ENCODE measurements around the gene ASCL4.

The ASCL4 gene

DNA sequence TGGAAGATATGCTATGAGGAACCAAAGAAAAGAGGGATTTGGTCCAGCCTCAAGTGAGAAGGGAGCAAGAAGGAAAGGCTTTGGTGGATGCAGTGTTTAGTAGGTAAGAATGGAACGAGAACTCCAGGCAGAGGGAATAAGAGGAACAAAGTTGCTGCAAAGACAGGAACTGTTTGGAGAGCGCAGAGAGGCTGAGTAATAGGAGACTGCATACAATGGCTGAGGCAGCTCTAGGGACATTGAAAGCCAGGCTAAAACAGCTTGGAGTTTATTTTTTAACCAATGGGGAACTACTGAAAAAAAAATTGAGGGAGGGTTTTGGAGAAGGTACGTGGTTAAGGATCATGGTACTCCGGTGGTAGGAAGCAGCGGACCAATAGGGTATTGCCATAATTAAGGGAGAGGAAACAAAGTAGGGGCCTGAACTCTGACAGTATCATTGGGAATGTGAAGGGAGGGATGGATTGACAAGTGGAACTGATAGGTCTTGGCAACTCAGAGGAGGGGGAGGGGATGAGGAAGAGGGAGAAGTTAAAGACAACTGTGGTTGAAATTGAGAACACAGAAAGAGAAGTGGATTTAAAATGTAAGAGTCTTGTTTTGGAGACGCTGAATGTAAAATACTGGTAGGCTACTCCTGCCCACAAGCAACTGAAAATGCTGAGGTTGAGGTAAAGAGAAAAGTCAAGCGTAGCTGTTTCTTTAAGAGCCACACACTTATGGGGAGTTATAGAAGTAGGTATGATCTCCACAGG is 4.8 kb downstream of the ASCL4 start:
- no peak for DNase-seq

DNA sequence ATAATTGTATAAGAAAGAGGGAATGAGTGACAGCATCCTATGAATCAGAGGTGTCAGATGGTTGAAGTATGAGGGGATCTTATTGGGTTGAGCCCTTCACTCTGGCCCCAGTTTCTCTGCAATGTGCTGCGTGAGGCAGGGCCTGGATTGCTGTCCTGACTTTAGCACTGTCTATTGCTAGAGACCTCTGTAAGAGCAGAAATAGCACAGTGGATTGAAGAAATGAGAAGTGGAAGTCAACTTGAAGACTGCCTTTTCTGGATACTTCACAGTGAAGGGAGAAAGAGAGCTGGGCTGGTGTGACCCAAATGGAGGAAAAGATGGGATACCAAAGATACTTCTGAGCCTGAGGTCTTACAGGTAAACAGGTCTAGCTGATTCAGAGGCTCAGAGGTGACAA is 5.8 kb downstream of the ASCL4 start:
- DNase-seq, result no peak

GRCh38 chr12:107782067-107782466 is 7.6 kb downstream of the ASCL4 start:
- DNase-seq, result no peak

- DNase-seq, result no peak
Measured at GRCh38 chr12:107783406-107784376, 9.2 kb downstream of the ASCL4 start.

DNA sequence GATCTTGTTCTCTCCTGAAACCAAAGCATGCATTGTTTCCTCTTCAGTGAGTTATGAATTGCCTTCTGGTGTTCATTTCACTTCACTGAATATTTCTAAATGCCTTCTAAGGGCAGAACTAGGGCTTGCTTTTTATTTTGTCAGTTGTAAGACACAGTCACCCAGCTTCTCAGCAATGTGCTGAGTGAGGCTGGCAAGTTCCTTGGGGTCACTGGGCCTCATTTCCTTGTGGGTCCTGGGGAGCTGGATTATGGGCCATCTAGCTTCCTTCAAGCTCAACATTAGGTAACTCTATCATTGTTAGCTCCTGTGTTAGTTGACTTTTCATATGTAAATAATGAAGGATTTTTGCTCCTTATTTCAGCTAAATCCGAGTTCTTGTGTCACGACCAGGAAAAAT is 13.8 kb downstream of the ASCL4 start:
- DNase-seq, result peak; percentile 18

DNA sequence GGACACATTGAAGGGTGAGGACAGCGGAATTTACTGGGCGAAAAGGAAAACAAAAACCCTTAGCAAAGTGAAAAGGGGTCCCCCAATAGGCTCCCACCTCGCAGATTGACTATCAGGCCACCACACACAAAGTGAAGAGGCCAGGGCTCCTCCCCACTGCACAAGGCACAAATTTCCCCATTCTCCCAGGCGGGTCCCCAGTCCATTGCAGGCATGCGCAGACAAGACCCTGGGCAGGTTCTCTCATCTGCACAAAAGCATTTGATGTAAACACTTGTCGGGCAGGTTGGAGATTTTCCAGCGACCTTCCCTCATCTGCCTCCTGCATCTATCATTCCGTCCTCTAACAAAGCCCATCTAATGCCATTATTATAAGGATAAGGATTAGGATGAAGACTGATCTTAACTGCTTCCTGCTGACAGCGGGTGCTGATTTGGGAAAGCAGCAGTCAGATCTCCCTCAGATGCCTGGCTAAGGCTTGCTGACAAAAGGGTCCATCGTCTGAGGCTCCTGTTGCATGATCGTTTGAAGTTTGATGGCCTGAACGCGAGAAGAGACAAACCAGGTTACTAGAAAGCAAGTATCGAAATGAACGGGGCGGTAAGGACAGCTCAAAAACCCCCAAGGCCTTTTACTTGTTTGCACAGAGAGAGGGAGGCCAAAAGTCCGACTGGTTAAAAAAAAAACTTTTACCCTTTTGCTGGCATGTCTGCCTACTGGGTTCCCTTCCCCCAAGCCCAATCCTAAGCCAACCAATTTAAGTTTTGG is 14.4 kb downstream of the ASCL4 start:
- no peak for DNase-seq

- no peak for DNase-seq
Measured at GRCh38 chr12:107791465-107792089, 17.1 kb downstream of the ASCL4 start.

GRCh38 chr12:107794451-107794850 is 19.9 kb downstream of the ASCL4 start:
- no peak for DNase-seq

- no peak for DNase-seq
Measured at GRCh38 chr12:107798580-107798979, 24.1 kb downstream of the ASCL4 start.

- no peak for DNase-seq
Measured at GRCh38 chr12:107801150-107801549, 26.6 kb downstream of the ASCL4 start.

DNA sequence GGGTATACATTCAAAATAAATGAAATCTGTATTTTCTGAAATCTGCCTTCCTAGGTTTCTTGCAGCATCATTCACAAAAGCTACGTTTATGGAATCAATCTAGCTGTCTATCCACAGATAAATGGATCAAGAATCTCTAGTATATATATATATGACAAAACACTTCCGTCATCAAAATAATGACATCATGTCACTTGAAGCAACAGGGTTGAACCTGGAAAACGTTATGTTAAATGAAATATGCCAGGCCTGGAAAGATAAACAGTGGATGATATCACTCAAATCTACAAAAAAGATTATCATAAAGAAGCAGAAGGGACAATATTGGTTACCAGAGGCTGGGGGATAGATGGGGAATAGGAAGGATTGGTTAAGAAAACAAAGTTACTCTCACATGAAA is 28.6 kb downstream of the ASCL4 start:
- no peak for DNase-seq

DNA sequence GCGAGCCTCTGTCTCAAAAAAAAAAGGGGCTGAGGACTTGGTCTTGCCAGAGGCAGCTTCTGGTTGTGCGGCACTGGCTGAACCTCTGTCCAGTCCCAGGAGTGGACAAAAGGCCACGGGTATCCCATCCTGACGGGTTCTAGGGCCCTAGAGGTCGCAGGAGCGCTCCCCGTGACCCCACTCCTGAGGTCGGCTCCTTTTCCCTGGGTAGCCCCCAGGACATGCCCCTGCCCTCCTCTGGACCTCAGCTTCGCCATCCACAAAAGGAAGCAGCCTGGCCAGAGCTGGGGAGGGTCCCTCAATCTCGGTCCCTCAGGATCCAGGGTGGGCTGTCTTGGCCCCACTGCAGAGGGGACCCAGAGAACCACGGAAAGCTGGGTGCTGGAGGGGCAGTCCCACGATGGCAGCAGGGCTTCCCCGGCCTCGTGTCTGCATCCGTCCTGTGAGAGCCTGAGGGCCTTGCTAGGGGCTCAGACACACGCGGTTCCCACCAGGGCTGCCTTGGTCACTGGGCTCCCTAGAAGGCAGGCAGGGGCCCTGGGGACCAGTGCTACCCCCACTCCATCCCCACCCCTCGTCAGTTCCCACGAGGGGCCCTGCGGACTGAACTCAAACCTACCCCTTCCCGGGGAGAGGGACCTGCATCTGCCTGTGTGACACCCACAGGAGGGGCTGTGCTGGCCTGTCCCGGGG is 31.1 kb downstream of the ASCL4 start:
- no peak for DNase-seq

DNA sequence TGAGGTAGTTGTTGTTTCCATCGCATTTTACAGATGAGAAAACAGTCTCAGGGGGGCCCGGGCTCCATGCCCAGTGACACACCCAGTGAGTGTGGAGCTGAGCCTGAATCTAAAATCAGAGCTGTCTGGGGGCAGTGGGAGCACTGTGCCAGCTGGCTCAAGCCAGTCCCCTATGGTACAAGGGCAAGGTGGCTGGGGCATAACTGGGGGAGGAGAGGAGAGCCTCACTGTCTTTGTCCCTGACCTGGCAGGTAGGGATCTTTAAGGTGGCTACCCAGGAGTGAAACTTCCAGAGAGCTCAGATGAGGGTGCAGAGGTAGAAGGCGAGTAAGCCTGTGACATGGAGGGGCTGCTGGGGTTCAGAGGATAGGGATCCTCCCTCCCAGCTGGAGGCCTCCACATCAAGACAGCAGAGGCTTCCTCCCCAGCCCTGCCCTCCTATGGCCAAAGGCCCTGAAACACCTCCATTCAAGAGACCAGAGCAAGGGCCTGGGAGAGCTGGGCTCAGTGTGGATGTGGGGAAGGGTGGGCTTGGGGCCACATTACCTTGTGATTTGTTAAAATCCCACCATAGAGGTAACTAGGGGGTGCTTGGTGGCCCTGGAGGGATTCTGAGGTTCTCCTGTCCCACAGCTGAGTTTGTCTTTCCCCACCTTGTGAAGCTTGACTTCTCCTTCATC is 33.1 kb downstream of the ASCL4 start:
- DNase-seq, result no peak

DNA sequence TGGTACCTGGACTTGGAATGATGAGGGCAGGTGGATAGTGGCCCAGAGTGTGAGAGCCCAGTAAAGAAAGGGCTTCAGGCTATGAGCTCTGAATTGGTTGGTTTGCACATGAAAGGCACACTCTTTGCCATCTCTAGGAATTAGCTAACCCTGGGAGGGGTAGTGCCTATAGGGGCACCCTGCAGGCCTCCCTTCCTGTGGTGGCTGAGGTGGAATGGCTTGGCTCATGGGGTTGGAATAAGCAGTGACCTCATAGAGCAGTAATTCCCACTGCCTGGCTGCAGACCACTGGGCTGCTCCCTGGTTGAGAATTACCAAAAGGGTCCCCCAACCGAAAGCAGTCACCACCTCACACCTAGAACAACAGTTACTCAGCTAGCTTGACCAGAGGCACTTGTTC is 42.7 kb downstream of the ASCL4 start:
- DNase-seq, result no peak

DNA sequence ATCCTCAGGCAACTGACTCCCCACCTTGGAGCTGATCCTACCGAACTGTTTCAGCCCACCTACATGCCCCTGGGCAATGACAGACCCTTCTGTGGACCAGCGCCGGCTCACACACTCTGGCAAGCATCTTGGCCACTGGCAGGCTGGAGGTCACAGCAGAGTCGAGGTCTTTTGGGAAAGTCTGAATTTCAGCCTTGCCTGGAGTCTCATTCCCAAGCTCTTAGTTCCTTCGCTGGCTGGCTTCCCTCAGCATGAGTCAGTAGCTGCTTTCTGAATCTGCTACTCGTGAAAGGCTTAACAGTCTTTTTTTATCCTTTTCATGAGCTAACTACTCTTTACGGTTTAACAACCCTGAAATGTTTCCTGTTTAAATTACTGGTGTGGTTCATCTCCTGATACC is 44.5 kb downstream of the ASCL4 start:
- DNase-seq, result no peak

- no peak for DNase-seq
Measured at GRCh38 chr12:107822356-107822755, 47.9 kb downstream of the ASCL4 start.
